GM19324 (cell line): ENCODE results near the gene EMILIN3.

Experiments
- ATAC-seq: cut with Tn5 transposase; IDR thresholded peaks from one replicate; pipeline ENCODE4 v1.9.1; 2021; ENCODE audit warnings: mild to moderate bottlenecking, moderate library complexity; ENCODE audit not compliant: unreplicated experiment, low FRiP score

EMILIN3 gene

GRCh38 chr20:41366546-41367392 lies at the start of gene EMILIN3:
Gene EMILIN3 (minus strand): TSS chr20:41366818. CDS start chr20:41366634, 184 bp downstream.
- ATAC-seq, result no peak

GRCh38 chr20:41415191-41415590 lies 48.6 kb upstream of the EMILIN3 start:
- ATAC-seq, result no peak

GRCh38 chr20:41413169-41413568 lies 46.6 kb upstream of the EMILIN3 start:
- no peak for ATAC-seq

DNA sequence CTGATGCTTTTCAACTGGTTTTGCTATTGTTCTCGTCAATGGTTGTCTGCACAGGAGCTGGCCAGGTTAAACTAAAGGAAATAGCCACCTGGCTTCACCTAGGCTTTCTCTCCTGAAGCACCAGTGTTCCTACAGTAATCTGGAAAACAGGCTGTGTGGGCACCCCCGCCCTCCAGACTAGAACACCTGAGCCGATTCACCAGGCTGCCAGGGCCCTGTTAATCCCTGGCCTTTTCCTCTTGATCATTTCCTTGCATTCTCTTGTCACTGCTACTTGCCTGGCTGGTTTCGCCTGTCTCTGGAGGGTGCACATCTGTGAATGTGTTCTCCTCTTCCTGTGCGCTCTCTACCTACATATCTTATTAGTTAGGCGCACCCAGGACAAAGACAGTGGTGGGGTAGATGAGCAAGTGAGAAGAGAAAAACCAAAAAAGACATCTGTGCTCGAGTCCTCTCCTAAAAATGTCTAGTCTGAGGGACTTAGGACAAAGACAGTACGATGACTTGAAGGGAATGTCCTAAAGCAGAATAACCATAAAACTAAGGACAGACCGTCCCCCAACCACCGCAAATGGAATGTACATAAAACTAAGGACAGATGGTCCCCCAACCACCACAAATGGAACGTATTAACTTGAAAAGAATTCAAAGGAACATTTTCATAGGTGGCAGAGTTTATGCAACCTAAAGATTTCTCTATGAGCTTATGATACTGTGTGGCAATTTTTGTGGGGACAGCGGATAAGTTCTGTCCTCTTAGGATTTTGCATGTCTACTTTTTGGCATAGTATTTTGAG lies 45.9 kb upstream of the EMILIN3 start:
- ATAC-seq, result no peak

- no peak for ATAC-seq
These were observed 44.8 kb upstream of the EMILIN3 start for GRCh38 chr20:41411391-41411847.

GRCh38 chr20:41408986-41409385 lies 42.4 kb upstream of the EMILIN3 start:
- ATAC-seq, result no peak

DNA sequence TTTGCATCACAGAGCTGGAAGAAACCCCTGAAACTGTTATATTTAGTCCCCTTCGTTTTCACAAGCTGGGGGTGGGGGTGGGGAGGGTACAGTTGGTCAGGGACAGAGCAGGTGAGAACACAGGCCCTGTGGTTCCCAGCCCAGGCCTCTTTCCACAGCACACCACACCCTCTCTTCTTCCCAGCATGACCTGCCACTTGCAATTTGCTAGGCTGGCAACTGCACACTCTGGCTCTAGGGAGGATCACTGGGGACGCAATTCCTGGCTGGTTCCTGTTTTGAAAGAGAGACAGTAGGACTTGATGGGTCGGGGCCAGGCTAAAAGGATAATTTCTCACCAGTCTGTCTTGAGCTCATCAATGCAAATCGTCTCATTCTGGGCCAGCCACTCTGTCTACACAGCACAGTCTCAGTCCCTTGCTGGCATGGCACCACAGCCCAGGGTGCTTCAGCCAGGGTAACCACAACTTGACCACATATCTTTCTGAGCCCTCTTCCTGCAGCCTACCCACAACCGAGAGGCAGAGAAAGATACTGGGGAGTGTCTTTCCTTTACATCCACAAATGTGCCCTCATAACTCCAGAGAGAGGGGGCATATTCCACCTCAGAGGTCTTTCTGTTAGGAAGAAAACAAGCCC lies 41.7 kb upstream of the EMILIN3 start:
- ATAC-seq, result peak; percentile 85

DNA sequence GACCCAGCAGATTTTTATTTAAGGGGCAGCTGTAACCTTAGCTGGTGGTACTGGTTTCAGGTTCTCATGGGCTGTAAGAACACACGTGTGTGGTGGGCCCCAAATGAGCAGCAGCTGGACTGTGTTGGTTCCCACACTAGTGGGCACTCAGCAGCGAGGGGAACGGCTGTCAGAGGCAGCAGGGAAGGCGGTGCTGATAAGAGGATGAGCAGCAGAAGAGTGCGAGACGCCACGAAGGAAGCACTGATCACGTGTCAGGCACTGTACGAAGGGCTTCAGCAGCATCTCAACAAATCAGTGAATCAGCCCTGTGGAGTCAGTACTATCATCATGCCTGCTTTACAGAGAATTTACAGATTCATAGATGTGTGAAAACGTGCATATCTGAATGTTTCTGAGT lies 41.0 kb upstream of the EMILIN3 start:
- no peak for ATAC-seq

GRCh38 chr20:41406896-41407444 lies 40.4 kb upstream of the EMILIN3 start:
- no peak for ATAC-seq

- no peak for ATAC-seq
These were observed 39.7 kb upstream of the EMILIN3 start for GRCh38 chr20:41406353-41406752.

DNA sequence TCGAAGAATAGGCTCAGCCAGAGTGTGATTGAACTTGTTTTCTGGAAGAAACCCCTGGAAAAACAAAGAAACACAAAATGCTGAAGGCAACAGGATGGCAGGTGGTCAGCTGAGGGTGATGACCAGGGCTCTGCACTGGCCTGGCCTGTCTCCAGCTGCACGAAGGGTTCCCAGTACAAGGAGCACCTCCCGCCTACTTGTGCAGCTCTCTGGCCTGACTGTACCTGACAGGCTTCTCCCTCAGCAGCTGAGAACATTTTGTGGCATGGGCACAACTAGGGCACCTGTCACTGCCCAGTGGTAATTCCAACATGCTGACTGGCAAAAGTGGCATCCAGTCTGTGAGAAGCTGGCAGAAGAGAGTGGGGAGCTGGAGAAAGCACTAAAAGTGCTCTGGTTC lies 38.8 kb upstream of the EMILIN3 start:
- ATAC-seq, result no peak

DNA sequence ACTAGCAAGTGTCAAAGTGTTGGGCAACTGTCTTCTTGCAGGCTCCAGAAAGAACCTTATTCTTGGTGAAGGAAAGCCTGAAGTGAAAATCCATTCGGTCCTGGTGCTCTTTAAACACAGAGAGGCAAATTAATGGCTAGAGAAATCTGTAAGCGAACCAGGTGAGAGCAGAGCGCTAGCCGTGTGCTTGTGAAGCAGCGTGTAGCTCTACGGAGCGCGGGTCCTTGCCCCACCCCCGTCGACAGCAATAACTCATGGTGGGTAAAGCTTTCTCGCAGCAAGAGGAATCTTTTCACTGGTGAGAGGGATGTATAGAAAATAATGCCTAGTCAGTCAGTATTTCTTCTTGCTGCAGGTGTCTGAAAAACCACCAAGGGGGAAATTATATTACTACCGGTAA lies 37.0 kb upstream of the EMILIN3 start:
- no peak for ATAC-seq

DNA sequence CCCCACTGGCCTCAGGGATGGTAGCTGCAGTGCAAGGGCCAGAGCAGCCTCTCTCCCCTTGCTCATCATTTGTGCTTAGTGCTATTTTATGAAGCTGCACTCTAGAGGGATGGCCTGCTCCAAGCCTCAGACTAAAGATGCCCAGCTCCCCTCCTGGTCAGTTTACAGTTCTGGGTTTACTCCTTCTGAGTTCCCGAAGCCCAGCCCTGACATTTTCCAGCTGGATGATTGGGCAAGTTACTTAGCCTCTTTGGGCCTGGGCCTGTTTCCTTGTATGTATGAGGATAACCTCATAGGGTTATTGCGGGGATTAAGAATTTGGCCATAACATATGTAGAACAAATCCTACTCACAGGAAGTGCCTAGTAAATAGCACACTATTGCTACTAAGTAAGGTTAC lies 31.8 kb upstream of the EMILIN3 start:
- ATAC-seq, result no peak

DNA sequence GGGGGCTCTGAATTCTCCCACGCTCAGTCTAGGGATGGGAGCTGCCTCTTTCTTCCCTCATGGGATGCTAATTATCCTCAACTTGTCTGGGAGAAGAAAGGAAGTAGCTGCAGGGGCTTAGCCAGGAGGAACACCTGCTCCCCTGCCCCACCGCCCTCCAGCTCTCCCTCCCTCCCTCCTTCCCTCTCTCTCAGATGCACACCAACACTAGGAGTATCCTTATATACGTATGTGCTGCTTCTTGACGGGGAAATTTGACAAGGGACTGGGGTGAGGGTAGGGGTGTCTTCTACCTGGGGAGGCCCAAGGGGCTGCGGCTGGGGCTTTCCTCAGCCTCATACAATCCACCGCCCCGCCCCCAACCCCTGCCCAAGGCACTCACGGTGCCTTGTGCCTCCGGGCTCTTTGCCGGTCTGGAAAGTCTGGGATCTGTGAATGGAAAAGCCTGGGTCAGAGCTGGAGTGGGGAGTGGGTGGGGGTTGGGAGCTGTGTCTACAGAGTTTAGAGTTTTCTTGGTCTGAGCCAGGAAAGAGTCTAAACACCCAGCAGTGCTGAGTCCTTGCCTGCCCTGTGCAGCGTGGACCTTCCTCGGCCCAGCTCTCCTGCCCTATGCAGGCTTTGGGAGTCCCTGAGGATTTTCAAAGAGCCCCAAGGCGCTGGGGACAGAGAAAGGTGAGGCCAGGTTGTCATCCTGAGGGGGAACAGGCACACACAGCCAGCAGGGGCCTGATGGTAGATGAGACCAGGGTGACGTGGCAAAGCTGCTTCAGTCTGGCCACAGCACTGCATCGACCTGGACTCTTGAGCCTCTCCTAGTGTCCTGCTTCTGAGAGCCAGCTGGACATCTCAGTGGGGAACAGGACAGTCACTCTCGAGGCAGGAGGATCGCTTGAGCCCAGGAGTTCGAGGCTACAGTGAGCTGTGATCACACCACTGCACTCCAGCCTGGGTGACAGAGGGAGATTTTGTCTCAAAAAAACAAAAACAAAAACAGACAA lies 29.3 kb upstream of the EMILIN3 start:
- no peak for ATAC-seq

DNA sequence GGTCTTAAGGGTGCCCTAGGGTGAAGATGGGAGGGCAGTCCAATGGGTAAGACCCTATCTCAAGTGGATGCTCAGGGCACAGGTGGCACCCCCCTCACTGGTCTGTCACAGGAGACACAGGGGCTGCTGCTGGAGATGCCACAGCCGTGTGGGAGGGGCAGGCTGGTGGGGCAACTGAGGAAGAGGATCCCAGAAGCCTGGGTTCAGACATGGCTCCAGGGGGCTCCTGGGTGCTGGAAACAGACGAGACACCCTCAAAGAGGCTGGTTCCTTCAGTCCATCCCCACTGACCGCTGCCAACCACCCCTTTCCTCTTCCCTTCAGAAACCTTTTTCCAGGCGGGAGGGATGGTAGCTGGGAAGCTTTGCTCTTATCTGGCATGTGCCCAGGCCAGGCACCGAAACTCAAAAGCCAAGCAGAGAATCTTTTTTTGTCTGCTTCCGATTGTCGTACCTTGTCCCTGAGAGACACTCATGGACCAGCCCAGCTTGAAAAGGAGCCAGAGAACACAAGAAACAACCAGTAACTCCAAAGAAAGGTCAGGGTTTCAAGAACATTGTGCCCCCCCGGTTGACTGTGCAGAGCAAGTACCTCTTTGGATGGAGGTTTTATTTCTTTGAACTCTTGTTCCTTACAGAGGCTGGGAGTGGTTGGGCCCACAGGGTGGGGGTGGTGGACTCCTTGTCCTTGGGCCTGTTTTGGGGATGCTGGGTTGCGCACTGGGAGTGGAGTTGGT lies 28.5 kb upstream of the EMILIN3 start:
- no peak for ATAC-seq

GRCh38 chr20:41394081-41394480 lies 27.5 kb upstream of the EMILIN3 start:
- no peak for ATAC-seq

GRCh38 chr20:41393705-41394066 lies 27.1 kb upstream of the EMILIN3 start:
- no peak for ATAC-seq

GRCh38 chr20:41392871-41393704 lies 26.5 kb upstream of the EMILIN3 start:
- ATAC-seq, result no peak
